HepG2 (cell line): ENCODE data around the gene GLRX5.

Experiments
- CTCF ChIP-seq: sonication (generic); formaldehyde crosslinking; IDR thresholded peaks from 2 replicates; pipeline ENCODE4 v1.5.0; 2020; ENCODE audit warnings: mild to moderate bottlenecking, missing genetic modification reagents, moderate library complexity
- SIN3A ChIP-seq: IDR thresholded peaks from 2 replicates; pipeline ENCODE4 v1.6.1; 2011; ENCODE audit warnings: low read depth, mild to moderate bottlenecking, control low read depth, low read length, borderline replicate concordance
- ZFP62 ChIP-seq: sonication (generic); formaldehyde crosslinking; IDR thresholded peaks from 2 replicates; pipeline ENCODE4 v1.4.0; 2020; ENCODE audit warnings: missing genetic modification reagents
- ZKSCAN1 ChIP-seq: fragments of 150-350 bp; IDR thresholded peaks from 2 replicates; pipeline ENCODE4 v1.6.1; 2014; ENCODE audit warnings: low read length

GRCh38 chr14:95520346-95520745, 14.5 kb upstream of the GLRX5 start:
- no peak for TF ChIP-seq CTCF (CRISPR knock-in tag)
- no peak for TF ChIP-seq ZFP62
- TF ChIP-seq SIN3A: no peak
- no peak for TF ChIP-seq ZKSCAN1
